Mesenchymal stem cell (in vitro differentiated cells and primary cell): ENCODE data around the gene TFAP2E. TPM values are rescaled to one million over a fixed set of nuclear protein-coding genes. Genes with fewer than 3 reads are reported as not detected.

Source experiments
- DNase-seq: peaks from one replicate; pipeline ENCODE4 v3.0.0-alpha.2; 2013
- H2AFZ ChIP-seq: one replicate; pipeline ENCODE4 v1.6.1; 2013; ENCODE audit warnings: low read depth, mild to moderate bottlenecking, control low read depth, inconsistent platforms, low read length, moderate library complexity
- H2AK5ac ChIP-seq: 2 replicates; pipeline ENCODE4 v1.6.1; 2013; ENCODE audit warnings: low read length, moderate library complexity, mild to moderate bottlenecking, inconsistent platforms; ENCODE audit not compliant: severe bottlenecking
- H2BK120ac ChIP-seq: one replicate; pipeline ENCODE4 v1.6.1; 2013; ENCODE audit warnings: low read depth, mild to moderate bottlenecking, inconsistent platforms, low read length, moderate library complexity
- H2BK12ac ChIP-seq, 2 experiments: one replicate each; pipeline ENCODE4 v1.6.1; 2013; ENCODE audit warnings: inconsistent platforms in 2 of 2, low read length in 2 of 2, mild to moderate bottlenecking in 2 of 2, moderate library complexity in 2 of 2, control low read depth in 1 of 2
- H2BK15ac ChIP-seq: one replicate; pipeline ENCODE4 v1.6.1; 2013; ENCODE audit warnings: mild to moderate bottlenecking, low read depth, inconsistent platforms; ENCODE audit not compliant: poor library complexity, severe bottlenecking
- H2BK5ac ChIP-seq: 2 replicates; pipeline ENCODE4 v1.6.1; 2013; ENCODE audit warnings: low read depth, mild to moderate bottlenecking, low read length, control low read depth, inconsistent platforms; ENCODE audit not compliant: poor library complexity, severe bottlenecking
- H3K14ac ChIP-seq, 2 experiments: one replicate each; pipeline ENCODE4 v1.6.1; 2013; ENCODE audit warnings: inconsistent platforms in 2 of 2, low read length in 2 of 2, control low read depth in 1 of 2, mild to moderate bottlenecking in 1 of 2, moderate library complexity in 1 of 2
- H3K18ac ChIP-seq, 2 experiments: one replicate each; pipeline ENCODE4 v1.6.1; 2013; ENCODE audit warnings: inconsistent platforms in 2 of 2, low read length in 2 of 2, control low read depth in 1 of 2, low read depth in 1 of 2, mild to moderate bottlenecking in 1 of 2
- H3K23ac ChIP-seq, 2 experiments: one replicate each; pipeline ENCODE4 v1.6.1; 2013; ENCODE audit warnings: inconsistent platforms in 2 of 2, low read length in 2 of 2, mild to moderate bottlenecking in 2 of 2, moderate library complexity in 2 of 2, control low read depth in 1 of 2
- H3K27ac ChIP-seq: 2 replicates; pipeline ENCODE4 v1.5.1; 2013; ENCODE audit warnings: mild to moderate bottlenecking, moderate library complexity, low read length, control low read depth, inconsistent platforms; ENCODE audit not compliant: poor library complexity, severe bottlenecking
- H3K27me3 ChIP-seq, 2 experiments: 2 replicates each; pipeline versions ENCODE4 v1.6.1 to v1.7.0; 2013; ENCODE audit warnings: low read length in 2 of 2, mild to moderate bottlenecking in 2 of 2, moderate library complexity in 2 of 2, control low read depth in 1 of 2, inconsistent platforms in 1 of 2; ENCODE audit not compliant: control insufficient read depth in 1 of 2, insufficient read depth in 1 of 2
- H3K36me3 ChIP-seq, 2 experiments: 2 replicates each; pipeline versions ENCODE4 v1.6.1 to v1.7.0; 2013; ENCODE audit warnings: low read length in 2 of 2, control low read depth in 1 of 2, inconsistent platforms in 1 of 2, low read depth in 1 of 2, mild to moderate bottlenecking in 1 of 2; ENCODE audit not compliant: insufficient read depth in 2 of 2, control insufficient read depth in 1 of 2
- H3K4ac ChIP-seq, 2 experiments: one replicate each; pipeline ENCODE4 v1.6.1; 2013; ENCODE audit warnings: inconsistent platforms in 2 of 2, low read length in 2 of 2, mild to moderate bottlenecking in 2 of 2, moderate library complexity in 2 of 2, control low read depth in 1 of 2, low read depth in 1 of 2
- H3K4me1 ChIP-seq: 2 replicates; pipeline ENCODE4 v1.6.1; 2013; ENCODE audit warnings: low read depth, low read length, control low read depth; ENCODE audit not compliant: control insufficient read depth, insufficient read depth
- H3K4me2 ChIP-seq: 2 replicates; pipeline ENCODE4 v1.6.1; 2013; ENCODE audit warnings: low read length, mild to moderate bottlenecking, inconsistent platforms; ENCODE audit not compliant: poor library complexity, severe bottlenecking
- H3K4me3 ChIP-seq, 2 experiments: 2 replicates each; pipeline versions ENCODE4 v1.5.1 to v1.7.0; 2013; ENCODE audit warnings: low read length in 2 of 2, mild to moderate bottlenecking in 2 of 2, control low read depth in 1 of 2, low read depth in 1 of 2; ENCODE audit not compliant: insufficient read depth in 1 of 2
- H3K79me1 ChIP-seq: replicated peaks from 2 replicates; pipeline ENCODE4 v1.6.1; 2013; ENCODE audit warnings: mild to moderate bottlenecking, control low read depth, low read length, inconsistent platforms; ENCODE audit not compliant: poor library complexity, severe bottlenecking
- H3K9ac ChIP-seq: 2 replicates; pipeline ENCODE4 v1.7.0; 2013; ENCODE audit warnings: mild to moderate bottlenecking, low read length, moderate library complexity
- H3K9me3 ChIP-seq: 2 replicates; pipeline ENCODE4 v1.7.0; 2013; ENCODE audit warnings: mild to moderate bottlenecking, low read length; ENCODE audit not compliant: control insufficient read depth
- H4K8ac ChIP-seq: one replicate; pipeline ENCODE4 v1.6.1; 2013; ENCODE audit warnings: inconsistent platforms, mild to moderate bottlenecking, low read length, moderate library complexity
- H4K91ac ChIP-seq: one replicate; pipeline ENCODE4 v1.6.1; 2013; ENCODE audit warnings: mild to moderate bottlenecking, low read length, inconsistent platforms
- WGBS: methylation state at CpG from one replicate; pipeline ENCODE4 v1.1.7; 2013; ENCODE audit warnings: mixed read lengths; 5-methylcytosine and 5-hydroxymethylcytosine counted together
- polyA plus RNA-seq, 2 experiments: library from polyadenylated mRNA; stranded (reverse); fragments of 200-250 nt; gene quantifications; one replicate each; pipeline ENCODE4 v1.2.3, GENCODE V29; 2013

The TFAP2E gene
- polyA plus RNA-seq (2013, experiment 1 of 2): 0.11 TPM
- polyA plus RNA-seq (2013, experiment 2 of 2): 0.10 TPM

DNA sequence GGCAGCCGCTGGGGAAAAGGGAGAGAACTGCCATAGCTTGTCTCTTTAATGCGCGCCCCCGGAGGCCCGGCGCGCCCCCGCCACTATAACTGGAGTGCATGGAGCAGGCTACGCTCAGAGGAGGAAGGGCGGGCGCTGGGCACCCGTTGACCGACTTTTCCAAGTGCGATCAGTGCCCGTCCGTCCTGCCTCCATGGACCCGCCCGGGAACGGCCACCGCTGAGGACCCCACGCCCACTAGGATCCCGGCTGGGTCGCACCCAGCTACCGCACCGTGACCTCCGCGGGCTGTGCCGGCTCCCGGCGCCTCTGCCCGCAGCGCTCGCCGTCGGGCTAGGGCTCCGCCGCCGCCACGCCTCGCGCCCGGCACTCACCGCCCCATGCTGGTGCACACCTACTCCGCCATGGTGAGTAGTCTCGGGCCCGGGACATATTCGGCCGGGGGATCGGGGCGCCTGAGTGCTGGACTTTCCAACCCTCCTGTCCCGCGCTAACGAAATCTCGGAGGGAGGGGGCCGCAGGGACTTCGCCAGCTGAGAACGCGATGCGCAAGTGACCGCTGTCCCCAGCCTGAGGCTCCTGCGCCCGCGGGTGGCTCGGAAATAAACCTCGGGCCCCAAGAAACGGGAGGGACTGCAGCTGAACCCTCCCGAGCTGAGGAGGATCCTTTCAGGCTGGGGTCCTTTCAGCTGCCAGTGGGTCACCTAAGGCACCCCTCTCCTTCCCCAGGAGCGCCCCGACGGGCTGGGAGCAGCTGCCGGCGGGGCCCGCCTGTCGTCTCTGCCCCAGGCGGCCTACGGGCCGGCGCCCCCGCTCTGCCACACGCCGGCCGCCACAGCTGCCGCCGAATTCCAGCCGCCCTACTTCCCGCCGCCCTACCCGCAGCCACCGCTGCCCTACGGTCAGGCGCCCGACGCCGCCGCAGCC, at the start of gene TFAP2E:
Gene TFAP2E (plus strand): TSS at position 117 of the 927 bp plus-strand sequence. CDS start 264 bp downstream, at position 381.
- H3K9ac ChIP-seq: no peak within 1 kb of the TSS
- peak; percentile 46 for DNase-seq
- peak within 1 kb of the TSS; percentile 53 to 69 for H3K4me3 ChIP-seq
- H3K9me3 ChIP-seq: no peaks in the 10 kb centered on the region
- no peak within 1 kb of the TSS for H3K27ac ChIP-seq
- H2BK5ac ChIP-seq: no peak within 1 kb of the TSS
- no peak within 1 kb of the TSS for H3K4ac ChIP-seq
- no peak within 1 kb of the TSS for H2AK5ac ChIP-seq
- peaks cover 65 to 70% of the 10 kb centered on the region in 2 experiments for H3K27me3 ChIP-seq
- H2AFZ ChIP-seq: no peak within 1 kb of the TSS
- H3K36me3 ChIP-seq: peaks cover 0 to 4% of the 10 kb centered on the region in 2 experiments
- H2BK120ac ChIP-seq: no peak within 1 kb of the TSS
- H3K79me1 ChIP-seq: no peaks in the 10 kb centered on the region
- no peak within 1 kb of the TSS for H3K18ac ChIP-seq
- no peak within 1 kb of the TSS for H4K91ac ChIP-seq
- H2BK15ac ChIP-seq: no peak within 1 kb of the TSS
- WGBS: 4% methylated on average over 90 of the region's 95 CpGs
- peaks cover 22% of the 10 kb centered on the region for H3K4me1 ChIP-seq
- peak within 1 kb of the TSS in 1 of 2 experiments; percentile 74 for H3K23ac ChIP-seq
- no peak within 1 kb of the TSS for H2BK12ac ChIP-seq
- H3K14ac ChIP-seq: no peak within 1 kb of the TSS
- H3K4me2 ChIP-seq: peak within 1 kb of the TSS; percentile 68
- peak within 1 kb of the TSS; percentile 38 for H4K8ac ChIP-seq

GRCh38 chr1:35524106-35524505, 49.0 kb upstream of the TFAP2E start:
- no peak overlapping the region for H2BK5ac ChIP-seq

GRCh38 chr1:35530168-35530567, 42.9 kb upstream of the TFAP2E start:
- Histone ChIP-seq H3K9ac (no peak overlapping the region), H3K4me1 (no peaks in the 10 kb centered on the region), H3K79me1 (peaks cover 35% of the 10 kb centered on the region), H3K23ac (no peak overlapping the region), H3K4ac (no peak overlapping the region), H3K36me3 (peaks cover 18 to 19% of the 10 kb centered on the region in 2 experiments), H2AK5ac (no peak overlapping the region), H2BK12ac (no peak overlapping the region), H3K9me3 (peaks cover 25% of the 10 kb centered on the region), H4K91ac (no peak overlapping the region), H3K14ac (no peak overlapping the region), H2BK15ac (no peak overlapping the region), H3K27ac (no peak overlapping the region), H3K4me2 (no peak overlapping the region), H2BK120ac (no peak overlapping the region), H3K27me3 (no peaks in the 10 kb centered on the region), H2BK5ac (no peak overlapping the region), H3K18ac (no peak overlapping the region), H3K4me3 (no peak overlapping the region), H4K8ac (no peak overlapping the region), H2AFZ (no peak overlapping the region)
- DNase-seq: no peak
- WGBS: 75% methylated on average over 4 of the region's 5 CpGs

More at GRCh38 chr1:35524106-35524505, 49.0 kb upstream of the TFAP2E start:
- Histone ChIP-seq H2BK120ac (no peak overlapping the region), H3K4me1 (no peaks in the 10 kb centered on the region), H2AFZ (no peak overlapping the region), H3K27me3 (no peaks in the 10 kb centered on the region), H2BK15ac (no peak overlapping the region), H2AK5ac (no peak overlapping the region), H3K9me3 (peaks cover 9% of the 10 kb centered on the region), H3K79me1 (peaks cover 9% of the 10 kb centered on the region), H3K27ac (no peak overlapping the region), H4K8ac (no peak overlapping the region), H3K9ac (no peak overlapping the region), H2BK12ac (no peak overlapping the region), H3K4me2 (no peak overlapping the region), H3K18ac (no peak overlapping the region), H4K91ac (no peak overlapping the region), H3K14ac (no peak overlapping the region), H3K23ac (no peak overlapping the region), H3K4me3 (no peak overlapping the region), H3K36me3 (peaks cover 0 to 3% of the 10 kb centered on the region in 2 experiments), H3K4ac (no peak overlapping the region)
- 67% methylated on average over 1 of the region's 2 CpGs for WGBS
- no peak for DNase-seq

GRCh38 chr1:35530946-35531345, 42.2 kb upstream of the TFAP2E start:
- Histone ChIP-seq H3K27ac (no peak overlapping the region), H3K18ac (no peak overlapping the region), H3K9me3 (peaks cover 25% of the 10 kb centered on the region), H3K4me2 (no peak overlapping the region), H3K9ac (no peak overlapping the region), H3K23ac (no peak overlapping the region), H4K91ac (no peak overlapping the region), H2AFZ (no peak overlapping the region), H3K4me3 (no peak overlapping the region), H4K8ac (no peak overlapping the region), H2AK5ac (no peak overlapping the region), H3K4ac (no peak overlapping the region), H3K79me1 (peaks cover 37% of the 10 kb centered on the region), H2BK5ac (no peak overlapping the region), H2BK12ac (no peak overlapping the region), H2BK15ac (no peak overlapping the region), H3K4me1 (no peaks in the 10 kb centered on the region), H3K36me3 (peaks cover 18 to 19% of the 10 kb centered on the region in 2 experiments), H2BK120ac (no peak overlapping the region), H3K27me3 (no peaks in the 10 kb centered on the region), H3K14ac (no peak overlapping the region)
- WGBS: 98% methylated on average over 2 of the region's 2 CpGs
- no peak for DNase-seq
